Sciatic nerve (tissue), 2 donors: ENCODE measurements around the gene NGF. TPM values are rescaled to one million over a fixed set of nuclear protein-coding genes. Genes with fewer than 3 reads are reported as not detected.

ENCODE experiments used
- ATAC-seq: fragments of 200-7000 bp; cut with Tn5 transposase; one replicate; pipeline ENCODE4 v1.9.1; 2020; ENCODE audit warnings: mild to moderate bottlenecking, moderate library complexity
- DNase-seq: peaks from one replicate; pipeline ENCODE4 v3.0.0-alpha.2; 2020; ENCODE audit warnings: low spot score
- intact Hi-C: fragments of 100-400 bp; cut with DNase I; formaldehyde crosslinking; loops from one replicate; pipeline ENCODE4 v1.14.2; 2022
- total RNA-seq: library from RNA; stranded (reverse); fragmentation: NEBNext Ultra II Directional; extraction: Animal tissue kit (Norgen Biotek cat#: 25700); gene quantifications from one replicate; pipeline ENCODE4 v1.2.1, GENCODE V29; 2021
- donor health status: DM: no; HTN: no; CAD: no.
- donor health status: DM: no; HTN: no; CAD: no.

The NGF gene
- total RNA-seq, 1 donor from 2014 or later = 5.6 TPM

DNA sequence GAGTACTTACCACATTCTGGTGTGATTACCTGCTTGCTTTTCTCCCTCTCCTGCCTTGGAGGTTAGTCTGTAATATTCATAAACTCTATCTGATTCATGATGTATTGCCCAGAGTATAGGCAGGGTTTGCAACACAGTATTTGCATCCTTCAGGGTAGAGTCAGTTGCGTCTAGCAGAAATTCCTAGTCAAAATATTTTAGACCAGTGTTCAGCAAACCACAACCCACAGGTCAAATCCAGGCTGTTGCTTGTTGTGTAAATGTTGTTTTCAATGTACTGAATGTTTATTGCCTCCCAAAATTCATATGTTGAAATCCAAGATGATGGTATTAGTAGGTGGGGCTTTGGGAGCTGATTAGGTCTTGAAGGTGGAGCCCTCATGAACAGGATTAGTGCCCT lies 82.9 kb downstream of the NGF start:
- intact Hi-C loops = no loop called here
- ATAC-seq (no peak), DNase-seq (no peak)

DNA sequence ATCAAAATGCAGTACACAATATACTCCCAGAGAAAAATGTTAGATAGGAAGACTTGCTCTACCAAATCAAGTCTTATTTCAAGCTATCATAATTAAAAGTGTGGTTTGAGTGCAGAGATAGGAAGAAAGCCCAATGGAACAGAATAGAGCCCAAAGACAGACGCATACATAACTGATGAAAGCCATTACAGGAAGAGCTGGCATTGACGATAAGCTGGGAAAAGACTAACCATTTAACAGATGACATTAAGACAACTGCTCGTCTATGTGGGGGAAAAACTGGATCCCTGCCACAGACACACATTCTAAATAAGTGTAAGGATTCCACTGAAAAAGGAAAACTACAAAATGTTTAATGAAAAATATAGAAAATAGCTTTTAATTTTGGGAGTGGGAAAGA lies 85.5 kb downstream of the NGF start:
- DNase-seq (no peak), ATAC-seq (no peak)
- intact Hi-C loops = no loop called here

DNA sequence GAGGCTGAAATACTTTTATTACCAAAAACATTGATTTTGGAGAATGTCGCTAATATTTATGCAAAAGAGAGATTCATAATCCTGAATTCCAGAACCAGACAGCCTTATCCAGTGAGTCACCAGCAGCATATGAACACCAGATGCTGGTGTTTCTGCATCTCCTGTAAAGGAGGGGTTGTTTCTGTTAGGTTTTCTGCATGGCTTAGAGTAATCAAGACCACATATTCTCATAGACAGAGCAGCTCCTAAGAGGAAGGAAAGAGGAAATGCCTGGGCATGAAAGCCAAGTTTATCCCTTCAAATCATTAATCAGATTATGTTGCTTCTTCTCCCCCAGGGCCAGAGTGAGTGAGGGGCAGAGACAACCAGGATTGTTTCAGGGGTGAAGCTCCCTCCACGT lies 86.2 kb downstream of the NGF start:
- ATAC-seq = peak; percentile 87
- no peak for DNase-seq
- intact Hi-C loops = no loop called here

DNA sequence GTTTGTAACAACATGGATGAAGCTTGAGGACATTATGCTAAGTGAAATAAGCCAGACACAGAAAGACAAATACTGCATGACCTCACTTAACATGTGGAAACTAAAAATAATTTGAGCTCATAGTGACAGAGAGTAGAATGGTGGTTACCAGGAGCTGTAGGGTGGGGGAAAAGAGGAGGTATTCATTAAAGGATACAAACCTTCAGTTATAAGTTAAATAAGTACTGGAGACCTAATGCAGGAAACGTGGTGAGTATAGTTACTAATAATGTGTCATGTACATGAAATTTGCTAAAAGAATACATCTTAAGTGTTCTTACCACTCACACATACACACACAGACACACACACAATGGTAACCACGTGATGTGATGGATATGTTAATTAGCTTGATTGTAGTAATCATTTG lies 86.7 kb downstream of the NGF start:
- DNase-seq (no peak), ATAC-seq (peak; percentile 49)
- intact Hi-C loops = no loop called here

DNA sequence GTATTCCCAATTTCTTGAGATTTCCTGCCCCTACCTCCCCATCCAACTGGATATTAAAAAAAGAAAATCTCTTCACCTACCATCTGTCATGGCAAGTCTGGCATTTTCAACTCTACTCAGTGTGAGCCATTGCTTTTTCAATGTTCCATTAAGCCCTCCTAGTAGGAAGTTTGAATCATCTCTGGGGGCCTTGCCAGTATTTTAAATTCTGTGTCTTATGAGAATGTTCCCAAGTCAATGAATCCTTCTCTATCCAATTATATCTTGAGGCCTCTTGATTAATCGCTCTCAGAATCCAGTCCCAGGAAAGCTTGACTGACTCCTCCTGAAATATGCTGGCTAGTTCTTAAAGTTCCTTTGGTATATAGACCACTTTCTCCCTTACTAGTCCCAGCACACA lies 91.5 kb downstream of the NGF start:
- intact Hi-C loops = no loop called here
- DNase-seq = no peak
- no peak for ATAC-seq

DNA sequence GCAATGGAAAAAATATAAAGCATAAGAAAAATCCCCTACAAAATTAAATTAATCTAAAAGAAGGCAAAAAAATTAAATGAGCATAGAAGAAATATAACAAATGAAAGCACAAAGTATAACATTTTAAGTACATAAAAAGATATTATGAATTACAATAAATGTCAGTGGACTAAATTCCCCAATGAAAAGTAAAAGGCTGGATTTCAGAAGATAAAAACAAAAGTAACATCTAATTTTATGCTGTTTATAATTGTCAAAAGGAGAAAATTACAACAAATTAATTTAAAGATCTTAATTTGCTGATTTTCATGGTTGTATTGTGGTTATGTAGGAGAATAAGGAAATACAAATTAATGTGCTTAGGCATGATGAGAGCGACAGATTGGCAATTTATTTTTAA lies 92.8 kb downstream of the NGF start:
- no peak for DNase-seq
- no peak for ATAC-seq
- intact Hi-C loops = no loop called here

DNA sequence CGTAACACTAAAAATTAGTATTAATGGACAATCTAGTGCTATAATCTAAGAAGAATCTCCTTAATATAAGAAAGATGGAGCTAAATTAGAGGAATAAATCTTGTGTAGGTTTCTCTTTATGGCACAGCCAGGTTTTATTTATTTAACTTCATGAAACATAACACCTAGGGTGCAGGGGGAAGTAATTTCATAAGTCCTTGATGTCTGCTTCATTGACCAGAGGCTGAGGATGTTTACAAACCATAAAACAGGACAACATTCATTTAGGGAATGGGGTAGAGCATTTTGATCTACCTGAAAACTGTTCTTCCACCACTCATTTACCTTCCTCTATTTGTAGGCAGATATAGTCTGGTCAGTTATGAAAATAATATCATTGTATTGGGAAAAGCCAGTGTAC lies 95.5 kb downstream of the NGF start:
- ATAC-seq = no peak
- intact Hi-C loops = no loop called here
- no peak for DNase-seq

DNA sequence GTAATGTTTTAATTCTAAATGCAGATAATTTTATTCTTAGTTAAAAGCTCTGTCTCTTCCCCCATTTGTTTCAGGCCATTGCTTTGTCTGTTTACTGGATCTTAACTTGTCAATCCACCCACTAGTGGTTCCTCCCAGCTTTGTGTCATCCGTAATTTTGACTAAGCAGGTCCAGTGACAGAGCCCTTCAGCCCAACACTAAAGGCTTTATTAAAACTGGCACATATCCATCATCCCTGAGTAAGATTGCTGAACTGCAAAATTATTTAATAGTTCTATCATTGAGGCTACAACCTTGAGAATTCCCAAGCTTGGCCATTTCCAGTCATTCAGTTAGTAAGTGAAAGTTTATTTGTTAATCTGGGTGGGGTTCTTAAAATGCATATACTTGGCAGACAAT lies 96.7 kb downstream of the NGF start:
- ATAC-seq (no peak), DNase-seq (no peak)
- intact Hi-C loops = no loop called here

DNA sequence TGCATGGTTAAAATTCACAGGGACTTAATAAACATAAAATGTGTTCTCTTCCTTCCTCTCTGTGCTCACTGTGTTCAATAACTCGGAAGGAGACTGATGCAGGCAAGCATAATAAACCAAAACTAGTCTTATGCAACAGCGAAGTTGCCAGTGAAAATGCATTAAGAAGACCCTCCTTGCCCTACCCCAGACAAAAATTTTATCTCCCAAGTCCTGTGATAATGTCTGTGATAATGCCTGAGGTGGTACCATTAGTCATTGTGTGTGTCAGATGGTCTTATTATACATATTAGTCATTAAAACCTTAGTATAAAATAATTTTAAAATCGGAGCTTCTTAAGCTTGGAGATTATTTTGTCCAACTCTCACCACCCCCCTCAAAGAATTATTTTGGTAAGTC lies 97.8 kb downstream of the NGF start:
- DNase-seq (no peak), ATAC-seq (no peak)
- intact Hi-C loops = no loop called here

DNA sequence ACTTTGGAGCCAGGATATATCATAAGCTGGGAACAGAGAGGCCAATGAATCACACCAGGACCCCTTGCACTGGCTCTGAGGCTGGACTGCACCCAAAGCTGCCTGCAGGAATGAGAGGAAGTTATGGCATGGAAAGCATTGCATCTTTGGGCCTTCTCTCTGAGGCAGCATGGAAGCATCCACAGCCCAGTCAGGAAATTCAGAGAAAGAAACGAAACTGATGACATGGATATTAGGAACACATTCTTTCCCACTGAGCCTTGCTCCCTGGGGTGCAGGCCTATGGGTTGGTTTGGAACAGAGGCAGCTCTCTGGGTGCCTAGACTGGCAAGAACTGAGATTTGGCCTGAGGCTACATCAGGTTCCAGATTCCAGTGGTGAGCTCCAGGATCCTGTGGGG lies 98.6 kb downstream of the NGF start:
- intact Hi-C loops = no loop called here
- ATAC-seq (no peak), DNase-seq (no peak)

DNA sequence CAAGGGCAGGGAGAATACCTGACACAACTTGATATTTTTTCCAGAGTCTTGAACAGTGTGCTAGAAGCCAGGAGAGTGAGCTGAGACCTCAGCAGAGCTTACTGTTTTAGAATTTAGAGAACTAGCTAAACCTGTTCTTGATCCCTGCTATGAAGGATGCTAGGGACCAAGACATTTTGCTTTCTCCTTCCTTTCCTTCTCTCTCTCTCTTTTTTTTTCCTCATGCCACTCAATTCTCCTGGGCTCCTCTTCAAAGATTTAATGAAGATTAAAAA lies 99.0 kb downstream of the NGF start:
- intact Hi-C loops = no loop called here
- ATAC-seq (no peak), DNase-seq (no peak)

DNA sequence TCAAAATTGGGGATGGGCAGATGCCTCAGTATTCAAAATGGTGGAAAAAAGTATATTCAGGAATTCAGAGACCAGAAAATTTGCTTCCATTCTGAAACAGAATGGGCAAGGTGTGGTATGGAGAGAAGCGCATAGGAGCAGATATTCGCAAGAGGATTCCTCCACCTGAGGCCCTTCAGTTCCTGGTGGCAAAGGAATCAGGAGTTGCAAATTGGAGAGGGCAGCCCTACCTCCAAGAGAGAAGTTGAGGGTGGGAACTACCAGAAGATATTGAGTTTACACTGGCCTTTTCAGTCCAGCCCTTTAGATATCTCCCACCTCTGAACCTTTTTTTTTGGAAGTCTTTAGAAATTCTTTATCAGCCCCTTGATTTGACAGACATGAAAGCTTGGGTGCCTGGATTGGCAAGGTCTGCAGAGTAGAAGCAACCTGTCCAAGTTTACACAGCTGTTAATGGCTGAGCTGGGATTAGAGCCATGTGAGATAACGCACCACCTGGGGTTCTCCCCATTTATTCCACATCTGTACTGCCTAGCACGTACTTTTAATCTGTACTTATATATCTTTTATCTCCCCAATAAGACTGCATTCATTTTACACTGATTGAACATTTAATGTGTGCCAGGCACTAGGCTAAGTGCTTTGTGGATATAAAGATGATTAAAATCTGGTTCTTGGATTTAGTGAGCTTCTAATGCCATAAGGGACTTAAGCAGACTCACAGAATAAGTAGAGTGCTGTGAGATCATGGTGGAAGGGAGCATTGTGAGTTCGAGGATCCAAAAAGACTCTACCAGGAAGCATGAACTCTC lies 99.5 kb downstream of the NGF start:
- ATAC-seq (no peak), DNase-seq (no peak)
- intact Hi-C loops = no loop called here

DNA sequence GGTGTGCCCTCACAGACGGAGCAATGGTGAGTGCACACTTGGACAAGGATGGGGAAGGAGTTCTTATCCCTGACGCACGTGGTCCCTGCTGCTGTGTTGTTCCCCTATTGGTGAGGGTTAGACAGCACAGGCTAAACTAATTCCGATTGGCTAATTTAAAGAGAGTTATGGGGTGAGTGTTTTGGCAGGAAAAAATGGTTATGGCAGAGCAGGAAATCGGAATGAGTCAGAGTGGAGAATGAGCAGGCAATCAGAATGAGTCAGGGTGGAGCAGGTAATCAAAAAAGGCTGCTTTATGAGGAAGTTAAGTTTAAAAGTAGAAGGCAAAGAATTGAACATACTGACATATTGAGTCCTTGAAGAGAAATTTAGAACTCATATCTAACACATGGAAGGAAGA lies 100.5 kb downstream of the NGF start:
- no peak for DNase-seq
- ATAC-seq = no peak
- intact Hi-C loops = no loop called here

DNA sequence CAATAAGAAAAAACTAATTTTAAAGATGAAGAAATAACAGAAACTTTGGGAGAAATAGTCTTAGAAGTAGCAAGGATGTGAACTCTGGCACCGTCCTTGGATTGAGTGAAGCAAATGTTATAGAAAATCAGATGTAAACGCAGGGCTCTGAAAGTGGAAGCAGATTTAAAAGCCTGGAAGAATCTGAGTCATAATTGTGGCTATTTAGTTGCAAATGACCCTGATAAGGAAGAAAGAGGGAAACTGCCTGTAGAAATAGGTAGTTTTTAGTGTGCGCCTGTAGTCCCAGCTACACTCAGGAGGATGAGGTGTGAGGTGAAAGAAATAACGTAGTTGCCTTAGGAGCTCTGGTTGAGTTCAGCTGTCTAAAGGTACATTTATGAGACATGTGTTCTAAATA lies 101.0 kb downstream of the NGF start:
- no peak for DNase-seq
- intact Hi-C loops = no loop called here
- no peak for ATAC-seq

Other genes starting within 250 kb of the NGF start
- gene TSPAN2, start 248.7 kb downstream of the NGF start, total RNA-seq = 2.9 TPM